Fibroblast of gingiva (primary cell): ENCODE results near the gene SLC12A7.
A peak's percentile ranks its signal among the peaks of the same experiment; 100 is the strongest.
"Not testable (repeated sequence)": the region's sequence is repeated elsewhere in the genome, so short reads cannot be mapped to it uniquely, and the experiment has no call there.

Experiments
- DNase-seq: peaks from one replicate; pipeline ENCODE4 v3.0.0-alpha.2; 2011; ENCODE audit warnings: low read depth

The SLC12A7 gene

DNA sequence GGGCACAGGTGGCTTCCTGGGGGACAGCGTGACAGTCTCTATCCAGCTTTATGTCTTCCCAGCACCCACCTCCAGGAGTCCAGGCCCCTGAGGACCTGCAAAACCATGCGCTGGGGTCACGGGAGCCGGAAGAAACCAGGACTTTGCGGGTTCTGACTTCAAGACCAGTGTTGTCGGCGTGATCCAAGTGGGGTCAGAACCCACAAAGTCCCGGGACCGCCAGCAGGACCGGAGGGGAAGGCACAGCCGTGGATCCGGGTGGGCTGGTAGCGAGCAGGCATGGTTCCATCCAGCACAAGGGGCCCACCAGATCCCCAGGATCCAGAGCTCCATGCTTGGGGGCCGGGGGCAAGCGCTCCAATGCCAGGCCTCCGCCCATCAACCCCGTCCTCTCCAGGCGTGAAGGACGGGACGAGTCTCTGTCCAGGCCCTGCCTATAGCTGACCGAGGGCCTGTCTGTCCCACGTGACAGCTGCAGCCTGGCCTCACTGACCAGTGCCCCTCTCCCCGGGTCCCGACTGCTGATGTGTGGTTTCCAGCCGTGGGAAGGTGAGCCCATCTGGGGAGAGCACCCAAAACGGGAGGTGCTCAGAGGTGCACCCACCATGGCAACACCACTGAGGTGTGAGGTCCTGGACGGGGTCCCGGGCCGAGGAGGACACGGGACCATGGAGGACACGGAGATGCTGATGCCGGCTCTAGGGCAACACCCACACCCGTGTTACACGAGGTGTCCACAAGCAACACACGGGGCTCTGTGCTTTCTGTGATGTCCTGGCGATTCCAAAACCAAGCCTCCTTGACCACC lies 48.9 kb downstream of the SLC12A7 start:
- DNase-seq, result no peak

DNA sequence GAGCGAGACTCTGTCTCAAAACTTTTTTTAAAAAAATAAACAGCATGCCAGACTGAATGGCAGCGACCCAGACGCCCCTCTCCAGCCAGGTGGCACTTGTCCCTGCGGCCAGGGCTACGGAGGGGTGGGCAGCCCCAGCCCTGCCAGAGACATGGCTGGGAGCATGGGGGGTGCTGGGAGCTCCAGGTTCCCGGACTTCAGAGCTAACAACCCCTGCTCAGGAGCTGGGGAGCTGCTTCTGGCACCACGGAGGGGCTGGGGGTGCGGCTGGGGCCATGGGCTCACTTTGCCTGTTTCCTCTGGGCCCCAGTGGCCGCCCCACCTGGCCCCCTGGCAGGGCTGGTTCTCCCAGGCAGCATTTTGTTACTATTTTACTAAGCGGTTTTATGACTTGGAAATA lies 49.9 kb downstream of the SLC12A7 start:
- no peak for DNase-seq

DNA sequence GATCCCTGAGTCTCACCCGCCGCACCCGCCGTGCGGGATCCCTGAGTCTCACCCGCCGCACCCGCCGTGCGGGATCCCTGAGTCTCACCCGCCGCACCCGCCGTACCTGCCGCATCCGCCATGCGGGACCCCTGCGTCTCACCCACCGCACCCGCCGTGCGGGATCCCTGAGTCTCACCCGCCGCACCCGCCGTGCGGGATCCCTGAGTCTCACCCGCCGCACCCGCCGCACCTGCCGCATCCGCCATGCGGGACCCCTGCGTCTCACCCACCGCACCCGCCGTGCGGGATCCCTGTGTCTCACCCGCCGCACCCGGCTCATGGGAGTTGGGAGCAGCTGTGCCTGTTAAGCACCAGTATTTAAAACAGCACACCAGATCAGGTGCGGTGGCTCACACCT lies 50.6 kb downstream of the SLC12A7 start:
- not testable (repeated sequence) for DNase-seq

DNA sequence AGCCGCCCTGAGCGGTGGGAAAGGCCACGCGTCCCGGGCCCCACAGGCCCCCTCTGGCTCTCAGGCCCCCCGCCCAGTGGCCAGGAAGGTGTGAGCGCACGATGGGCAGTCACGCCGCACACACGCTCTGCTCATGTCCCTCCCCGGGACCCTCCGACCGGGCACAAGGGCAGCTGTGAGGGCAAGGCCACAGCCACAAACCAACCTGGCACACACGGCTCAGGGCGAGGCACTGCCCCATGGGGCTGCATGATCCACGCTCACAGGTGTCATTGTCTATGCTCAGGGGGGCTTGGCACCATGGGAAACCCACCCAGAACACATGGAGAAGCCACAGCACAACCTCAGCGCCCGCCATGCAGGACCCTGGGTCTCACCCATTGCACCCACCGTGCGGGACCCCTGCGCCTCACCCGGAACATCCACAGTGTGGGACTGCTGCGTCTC lies 51.3 kb downstream of the SLC12A7 start:
- no peak for DNase-seq

DNA sequence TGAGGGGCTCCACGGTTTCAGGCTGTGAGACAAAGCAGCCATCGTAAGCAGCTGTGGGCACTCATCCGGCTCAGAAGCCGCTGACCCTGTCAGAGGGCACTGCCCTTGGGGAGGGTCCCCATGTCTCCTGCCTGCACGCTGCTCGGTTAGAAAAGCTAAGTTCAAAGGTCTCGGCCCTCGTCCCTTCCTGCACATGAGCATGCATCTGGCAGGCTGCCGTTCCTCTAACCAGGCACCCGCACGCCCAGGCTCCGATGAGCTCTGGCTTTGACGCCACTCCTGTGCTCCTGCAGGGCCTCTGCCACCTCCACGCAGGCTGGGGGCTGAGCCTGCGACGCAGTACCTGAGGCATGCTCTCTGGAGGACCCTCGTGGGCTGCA lies 52.0 kb downstream of the SLC12A7 start:
- DNase-seq, result no peak

DNA sequence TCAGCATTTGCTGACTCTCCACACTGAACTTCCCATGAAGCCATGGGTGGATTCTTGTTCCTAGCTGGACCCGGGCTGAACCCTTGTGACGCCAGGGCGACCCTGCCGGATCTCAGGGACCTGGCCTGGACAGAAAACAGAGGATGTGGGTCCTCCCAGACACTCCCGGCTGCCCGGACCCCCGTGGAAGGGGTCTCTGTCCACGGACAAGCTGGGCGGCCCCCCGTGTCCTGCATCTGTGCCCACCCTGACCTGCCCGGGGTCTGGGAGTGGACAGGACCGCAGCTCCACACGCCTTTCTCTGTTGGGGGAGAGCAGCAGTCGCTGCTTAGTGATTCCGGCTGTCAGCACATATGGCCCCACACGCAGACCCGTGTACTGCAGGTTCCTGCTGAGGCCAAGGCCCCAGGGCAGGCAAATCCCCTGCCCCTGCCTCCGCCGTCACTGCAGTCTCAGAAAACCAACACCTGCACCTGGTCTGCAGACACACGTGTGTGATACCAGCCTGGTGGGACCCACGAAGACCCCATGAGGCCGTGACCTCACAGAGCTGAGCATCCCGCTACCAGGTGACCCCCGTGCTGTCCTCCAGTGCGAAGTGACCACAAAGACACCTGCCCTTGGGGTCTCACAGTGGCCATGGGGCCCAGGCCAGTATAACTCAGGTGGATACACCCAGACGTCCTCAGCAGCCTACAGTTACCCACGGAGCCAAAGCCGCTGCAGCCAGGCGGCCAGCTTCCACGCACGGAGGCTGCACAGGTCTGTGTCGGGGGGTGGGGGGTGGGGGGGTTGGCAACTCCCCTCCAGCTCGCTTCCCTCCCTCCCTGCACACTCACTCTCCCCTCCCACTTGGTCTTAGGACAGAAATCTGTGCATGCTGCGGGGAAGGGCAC lies 52.6 kb downstream of the SLC12A7 start:
- no peak for DNase-seq

DNA sequence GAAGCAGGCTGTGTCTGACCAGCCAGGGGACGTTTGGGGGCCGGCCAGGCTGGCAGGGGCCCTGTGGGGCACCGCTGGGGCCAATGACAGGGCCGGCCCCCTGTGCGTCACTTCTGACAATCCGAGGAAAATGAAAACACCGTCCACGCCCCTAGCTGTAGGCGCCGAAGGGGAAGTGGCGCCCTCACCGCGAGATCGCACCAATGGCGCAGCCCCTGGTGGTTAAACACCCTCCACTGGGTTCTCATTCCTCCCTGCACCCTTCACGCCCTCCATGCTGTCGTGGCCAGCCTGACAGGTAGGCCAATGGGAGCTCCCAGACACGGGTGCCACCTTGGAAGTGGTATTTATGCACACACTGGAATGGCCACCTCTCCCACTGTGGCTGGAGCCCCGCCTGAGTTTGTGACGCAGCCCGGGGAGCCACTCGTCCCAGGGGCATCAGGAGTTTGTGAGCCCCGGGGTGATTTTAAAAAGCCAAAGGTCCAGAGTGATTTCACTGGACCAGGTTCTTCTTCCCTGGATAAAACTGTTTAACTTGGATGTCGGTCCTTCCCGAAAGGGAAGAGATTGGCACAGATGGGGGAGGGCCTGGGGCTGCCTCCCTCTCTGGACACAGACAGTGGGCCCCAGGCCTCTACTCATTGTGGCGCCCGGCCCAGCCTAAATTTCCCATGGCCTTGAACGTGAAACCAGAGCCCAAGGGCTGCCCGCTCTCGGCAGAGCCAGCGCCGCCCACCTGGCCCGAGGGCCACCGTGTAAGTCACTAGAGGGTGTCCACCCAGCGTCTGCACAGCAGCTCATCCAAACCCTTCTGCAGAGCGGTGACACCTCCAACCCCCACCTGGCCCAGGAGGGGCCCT lies 53.5 kb downstream of the SLC12A7 start:
- no peak for DNase-seq

DNA sequence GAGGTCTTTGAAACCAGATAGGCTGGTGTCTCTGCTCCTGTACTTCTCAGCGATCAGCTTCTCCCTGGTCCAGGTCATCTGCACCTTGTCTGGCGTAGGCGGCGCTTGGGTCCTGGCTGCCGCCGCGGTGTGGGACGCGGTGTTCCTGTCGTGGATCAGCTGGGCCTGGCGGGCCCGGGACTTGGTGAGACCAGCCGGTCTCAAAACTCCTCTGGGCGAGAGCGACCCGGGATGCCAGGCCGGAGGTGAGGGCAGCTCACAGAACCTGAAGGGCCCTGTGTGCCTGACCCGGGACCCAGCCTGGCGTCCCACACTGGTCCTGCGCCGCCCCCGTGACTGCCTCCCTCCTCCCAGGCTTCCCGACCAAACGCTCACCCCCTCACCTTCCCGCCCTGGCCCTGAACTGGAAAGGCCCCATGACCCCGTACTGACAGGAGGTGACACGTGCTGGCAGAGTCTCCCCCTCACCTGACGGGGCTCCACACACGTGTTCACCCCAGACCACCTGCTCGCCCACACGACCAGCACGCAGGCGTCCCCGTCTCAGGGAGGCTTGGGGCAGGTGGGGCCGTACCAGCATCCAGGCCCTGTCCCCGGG lies 54.3 kb downstream of the SLC12A7 start:
- no peak for DNase-seq

DNA sequence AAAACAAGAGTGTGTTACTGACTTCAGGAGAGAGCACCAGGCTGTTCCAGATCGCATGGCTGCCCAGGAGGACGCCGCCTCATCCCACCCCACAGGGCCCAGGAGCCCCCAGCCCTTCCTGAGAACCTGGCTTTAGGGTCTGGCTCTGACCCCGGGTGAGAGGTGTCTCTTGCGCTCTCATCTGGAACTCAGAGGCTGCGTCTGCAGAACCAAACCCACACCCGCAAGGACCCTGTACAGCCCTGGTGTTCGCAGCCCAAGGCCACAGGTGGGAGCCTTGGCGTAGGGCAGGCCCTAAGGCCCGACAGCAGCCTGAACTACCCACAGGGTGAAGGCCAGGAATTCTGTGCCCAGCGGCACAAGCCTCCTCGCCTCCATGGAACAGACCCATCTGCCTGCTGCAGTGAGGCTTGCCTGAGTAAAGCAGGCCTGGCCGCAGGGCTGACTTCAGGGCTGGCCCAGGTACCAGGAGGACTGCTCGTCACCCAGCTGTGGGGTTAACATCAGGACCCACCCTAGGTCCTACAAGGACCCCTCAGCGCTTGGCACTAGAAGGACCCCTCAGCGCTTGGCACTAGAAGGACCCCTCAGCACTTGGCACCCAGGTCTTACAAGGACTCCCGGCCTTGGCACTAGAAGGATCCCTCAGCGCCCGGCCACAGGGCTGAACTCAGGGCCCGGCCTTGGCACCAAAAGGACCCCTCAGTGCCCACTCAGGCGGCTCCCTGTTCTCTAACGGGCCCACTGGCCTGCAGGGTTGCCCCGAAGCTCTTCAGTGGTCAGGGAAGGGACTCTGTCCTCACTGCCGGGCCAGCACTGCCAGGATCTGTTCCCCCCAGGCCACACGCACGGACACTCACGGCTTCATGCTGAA lies 55.0 kb downstream of the SLC12A7 start:
- DNase-seq, result no peak

DNA sequence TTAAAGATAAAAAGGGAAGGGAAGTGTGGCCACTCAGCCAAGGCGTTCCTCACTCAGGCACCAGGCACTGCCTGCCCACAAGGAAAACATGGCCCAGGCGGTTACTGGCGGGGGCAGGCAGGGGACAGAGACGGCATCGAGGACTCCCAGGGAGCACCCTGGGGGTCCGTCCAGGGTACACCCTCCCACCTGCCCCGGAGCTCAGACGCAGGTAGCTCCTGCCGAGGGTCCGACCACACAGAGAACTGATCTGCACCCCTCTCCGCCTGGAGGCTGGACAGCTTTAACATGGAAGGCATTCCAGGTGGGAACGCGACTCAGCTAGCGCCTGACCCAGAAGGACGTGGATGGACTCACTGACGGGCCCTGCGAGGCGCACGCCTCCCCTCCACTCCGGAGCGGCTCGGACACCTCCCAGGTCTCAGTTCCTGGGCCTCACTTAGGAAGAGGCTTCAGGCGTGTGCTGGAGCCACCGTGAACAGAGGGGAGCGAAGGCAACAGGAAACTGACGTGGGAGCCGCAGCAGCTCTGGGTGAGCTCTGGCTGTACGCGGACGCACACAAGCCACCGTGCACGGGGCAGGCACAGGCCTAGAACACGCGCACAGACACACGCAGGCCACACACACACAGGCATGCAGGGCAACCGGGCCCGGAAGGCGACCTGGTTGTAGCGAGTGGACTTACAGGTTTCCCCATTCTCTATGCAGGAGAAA lies 55.8 kb downstream of the SLC12A7 start:
- no peak for DNase-seq

DNA sequence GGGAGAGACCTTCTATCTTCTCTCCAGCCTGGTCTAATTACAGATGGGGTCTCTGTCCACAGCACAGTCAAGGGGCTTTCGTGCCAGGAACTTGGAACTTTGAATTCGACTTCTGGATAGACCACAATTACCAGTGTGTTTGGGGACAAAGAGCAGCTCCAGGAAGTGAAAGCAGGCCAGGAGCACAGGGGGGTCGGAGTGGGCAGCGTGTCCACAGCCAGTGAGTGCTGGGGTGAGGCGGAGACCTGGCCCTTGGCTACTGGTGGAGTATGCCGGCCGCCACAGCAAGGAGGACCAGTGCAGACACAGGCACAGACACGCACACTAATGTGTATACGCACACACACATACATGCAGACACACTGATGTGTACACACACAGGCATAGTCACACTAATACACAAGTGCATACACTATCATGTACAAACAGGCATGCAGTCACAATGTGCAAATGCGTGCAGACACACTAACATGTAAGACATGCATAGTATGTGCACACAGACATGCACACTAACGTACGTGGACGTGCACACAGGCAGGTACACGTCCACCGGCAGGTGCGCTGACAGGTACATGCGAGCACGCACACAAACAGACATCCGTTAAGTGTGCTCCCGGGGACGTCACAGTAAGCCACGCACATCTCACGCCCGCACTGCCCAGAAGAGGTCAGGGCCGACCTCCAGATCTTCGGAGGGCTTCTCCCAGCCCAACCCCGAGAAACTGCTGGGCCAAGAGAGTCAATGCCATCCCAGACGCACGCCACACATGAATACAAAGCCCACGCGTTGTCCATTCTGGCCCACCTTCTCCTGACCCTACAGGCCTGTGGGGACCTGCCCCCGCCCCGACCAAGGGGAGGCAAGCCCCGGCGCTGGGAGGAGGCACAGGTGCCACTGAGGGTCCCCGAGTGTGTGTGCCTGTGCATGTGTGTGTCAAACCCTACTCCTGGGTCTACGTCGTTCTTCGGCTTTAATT lies 56.8 kb downstream of the SLC12A7 start:
- DNase-seq, result no peak

DNA sequence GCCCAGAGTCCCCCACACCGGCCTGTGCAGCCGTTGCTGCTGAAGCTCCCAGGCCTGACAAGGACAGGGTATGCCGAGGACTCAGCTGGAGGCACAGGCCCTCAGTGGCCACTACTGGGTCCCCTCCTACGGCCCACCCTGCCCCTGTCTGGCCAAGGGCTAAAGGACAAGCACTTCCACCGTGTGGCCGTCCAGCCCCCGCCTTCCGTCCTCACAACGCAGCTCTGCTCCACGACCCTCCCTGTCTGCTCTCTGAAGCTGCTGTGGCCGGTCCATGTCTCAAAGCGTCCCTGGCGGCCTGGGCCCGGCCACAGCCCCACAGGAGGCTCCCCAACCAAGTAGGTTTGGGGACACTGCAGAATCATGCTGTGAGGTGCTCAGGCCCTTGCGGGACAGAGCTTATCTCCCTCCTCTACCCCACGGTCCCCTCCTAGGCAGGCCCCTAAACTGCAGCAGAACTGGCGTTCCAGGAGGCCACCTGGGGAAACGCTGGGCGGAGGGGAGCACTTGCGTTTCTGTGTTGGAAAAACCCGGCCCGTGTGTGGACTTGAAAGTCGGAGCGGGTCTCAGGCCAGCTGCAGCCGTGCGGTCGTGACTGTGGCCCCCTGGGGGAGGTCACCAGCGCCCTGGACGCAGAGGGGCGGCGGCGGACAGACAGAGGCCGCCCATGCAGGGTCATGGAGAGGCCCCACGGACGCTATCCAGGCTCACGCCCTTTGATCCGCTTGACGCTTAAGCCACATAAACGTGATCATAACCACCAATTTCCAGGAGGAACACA lies 57.7 kb downstream of the SLC12A7 start:
- no peak for DNase-seq

DNA sequence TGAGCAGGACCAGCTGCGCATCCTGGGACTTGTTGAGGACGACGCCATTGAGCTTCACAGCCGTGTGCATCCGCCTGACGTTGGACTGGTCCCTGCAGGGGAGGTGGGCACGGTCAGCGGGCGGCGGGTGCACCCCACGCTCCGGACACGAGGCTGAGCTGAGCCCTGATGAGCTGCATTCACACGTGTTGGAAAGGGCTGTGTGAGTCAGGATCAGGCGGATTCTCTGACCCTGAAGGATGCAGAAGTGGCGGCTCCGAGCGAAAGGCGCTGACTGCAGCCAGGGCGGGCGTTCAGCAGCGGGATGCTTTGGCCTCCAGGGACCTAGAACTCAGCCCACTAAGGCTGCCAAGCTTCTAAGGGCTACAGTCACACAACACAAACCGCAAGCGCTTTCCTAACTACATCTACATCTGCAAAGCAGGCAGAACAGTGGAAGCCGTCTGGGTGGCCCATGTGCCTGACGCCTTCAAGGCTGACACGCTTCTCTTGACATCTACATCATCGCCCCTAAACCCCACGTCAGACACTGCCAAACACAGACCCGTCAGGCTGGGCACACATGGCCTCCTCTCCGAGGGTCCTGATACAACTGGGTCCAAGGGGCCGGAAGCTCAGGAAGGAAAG lies 58.4 kb downstream of the SLC12A7 start:
- DNase-seq, result peak; percentile 40

DNA sequence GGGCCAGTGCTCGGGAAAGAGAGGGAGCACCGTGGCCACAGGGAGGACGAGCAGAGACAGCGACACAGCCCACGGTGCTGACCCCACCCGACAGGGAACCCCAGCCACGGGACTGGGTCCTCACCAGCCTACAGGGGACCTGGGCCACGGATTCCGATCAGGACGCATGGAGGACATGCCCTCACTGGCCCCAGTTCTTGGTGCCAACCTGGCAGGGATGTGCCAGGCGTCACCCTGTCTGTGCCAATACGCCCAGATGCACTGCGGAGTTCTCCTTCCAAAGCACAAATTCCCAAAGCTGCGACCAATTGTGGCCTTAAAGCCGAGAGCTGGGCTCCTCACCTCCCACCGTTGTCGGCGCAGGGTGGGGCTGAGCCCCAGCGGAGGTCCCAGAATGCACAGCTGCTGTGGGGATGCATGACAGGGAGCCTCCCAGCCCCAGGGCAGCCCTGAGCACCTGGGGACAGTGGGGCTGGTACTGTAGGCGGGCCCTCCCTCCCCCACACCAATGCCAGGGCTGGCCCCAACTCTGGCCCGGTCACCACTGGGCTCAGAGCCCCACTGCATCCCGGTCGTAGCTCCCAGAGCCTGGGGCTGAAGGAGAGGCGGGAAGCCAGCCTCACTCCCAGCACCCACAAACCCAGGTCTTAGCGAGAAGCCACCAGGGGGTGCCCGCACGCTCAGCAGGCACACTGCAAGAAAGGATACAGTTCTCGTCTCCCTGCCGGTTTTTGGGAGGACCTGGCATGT lies 59.0 kb downstream of the SLC12A7 start:
- DNase-seq, result no peak

DNA sequence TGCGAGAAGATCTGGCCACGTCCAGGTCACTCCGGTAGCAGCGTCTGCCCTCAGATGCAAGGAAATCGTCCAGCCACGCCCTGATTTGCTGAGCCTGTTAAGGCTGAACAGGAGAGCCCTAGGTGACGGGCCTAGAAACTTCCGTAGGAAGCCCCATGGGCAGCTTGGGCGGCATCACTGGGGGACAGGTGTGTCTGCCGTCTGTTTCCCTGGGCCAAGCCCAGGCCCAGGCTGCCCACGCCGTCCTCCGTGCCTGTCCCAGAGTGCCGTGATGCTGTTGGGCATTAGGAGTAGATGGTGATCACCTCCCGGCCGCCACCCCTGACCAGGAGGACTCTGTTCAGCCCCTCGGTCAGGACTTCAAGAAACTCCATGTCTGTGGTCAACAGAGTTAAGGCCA lies 59.8 kb downstream of the SLC12A7 start:
- DNase-seq, result no peak

DNA sequence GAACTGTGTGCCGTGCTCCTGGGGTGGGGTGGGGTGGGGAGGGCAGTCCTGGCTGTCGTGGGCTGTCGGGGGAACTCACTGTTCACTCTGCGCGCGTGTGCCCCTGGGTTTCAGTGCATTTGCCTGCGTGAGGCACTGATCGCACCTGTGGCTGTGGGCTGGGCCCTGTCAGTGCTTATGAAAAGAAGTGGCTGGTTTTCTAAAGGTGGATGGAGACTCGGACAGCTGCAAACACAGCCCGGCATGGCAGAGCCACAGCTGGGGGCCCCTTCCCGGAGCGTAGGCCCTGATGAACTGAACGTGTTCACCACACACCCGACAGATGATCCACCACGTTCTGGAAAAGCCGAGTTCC lies 60.5 kb downstream of the SLC12A7 start:
- no peak for DNase-seq
